ENCODE results near the gene INPP5B. TPM values are rescaled to one million over a fixed set of nuclear protein-coding genes. Genes with fewer than 3 reads are reported as not detected.

Gene INPP5B
- total RNA-seq, 2 experiments from 2014 or later = 27.7 to 29.1 TPM

DNA sequence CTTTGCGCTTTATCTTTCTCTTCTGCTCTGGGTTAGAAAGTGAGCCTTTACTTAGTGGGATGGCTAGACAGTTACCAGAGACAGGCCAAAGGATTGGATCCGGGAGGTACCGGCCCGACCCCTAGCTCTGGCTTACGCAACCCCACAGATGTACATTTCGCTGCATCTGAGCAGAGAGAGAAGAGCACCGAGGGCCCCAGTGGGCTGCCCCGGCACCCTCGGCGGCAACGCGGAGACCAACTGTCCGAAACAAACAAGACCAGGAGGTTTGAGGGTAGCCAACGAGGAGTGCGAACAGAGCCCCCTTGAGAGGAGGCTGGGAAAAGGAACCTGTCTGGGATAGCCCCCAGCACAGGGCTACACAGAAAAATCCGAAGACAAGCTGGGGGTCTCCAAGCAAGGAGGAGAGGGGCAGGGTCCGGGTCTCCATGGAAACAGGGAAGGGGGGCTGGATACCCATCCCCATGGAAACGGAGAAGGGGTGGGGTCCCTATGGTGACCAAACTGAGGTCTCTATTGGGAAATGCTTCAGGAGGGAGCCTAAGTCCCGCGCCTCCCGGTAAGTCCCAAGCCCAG, 87.8 kb downstream of the INPP5B start:
- H3K4me3 Mint-ChIP-seq = peak overlapping the region; percentile 82
- peak overlapping the region; percentile 96 for H3K27ac Mint-ChIP-seq
- TF ChIP-seq, protein P1, sequence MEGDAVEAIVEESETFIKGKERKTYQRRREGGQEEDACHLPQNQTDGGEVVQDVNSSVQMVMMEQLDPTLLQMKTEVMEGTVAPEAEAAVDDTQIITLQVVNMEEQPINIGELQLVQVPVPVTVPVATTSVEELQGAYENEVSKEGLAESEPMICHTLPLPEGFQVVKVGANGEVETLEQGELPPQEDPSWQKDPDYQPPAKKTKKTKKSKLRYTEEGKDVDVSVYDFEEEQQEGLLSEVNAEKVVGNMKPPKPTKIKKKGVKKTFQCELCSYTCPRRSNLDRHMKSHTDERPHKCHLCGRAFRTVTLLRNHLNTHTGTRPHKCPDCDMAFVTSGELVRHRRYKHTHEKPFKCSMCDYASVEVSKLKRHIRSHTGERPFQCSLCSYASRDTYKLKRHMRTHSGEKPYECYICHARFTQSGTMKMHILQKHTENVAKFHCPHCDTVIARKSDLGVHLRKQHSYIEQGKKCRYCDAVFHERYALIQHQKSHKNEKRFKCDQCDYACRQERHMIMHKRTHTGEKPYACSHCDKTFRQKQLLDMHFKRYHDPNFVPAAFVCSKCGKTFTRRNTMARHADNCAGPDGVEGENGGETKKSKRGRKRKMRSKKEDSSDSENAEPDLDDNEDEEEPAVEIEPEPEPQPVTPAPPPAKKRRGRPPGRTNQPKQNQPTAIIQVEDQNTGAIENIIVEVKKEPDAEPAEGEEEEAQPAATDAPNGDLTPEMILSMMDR (IDR thresholded peaks at IDR 0.05) = no peak
- CTCF ChIA-PET = interaction anchor here (0.6 to 4.5 kb wide), 38 partner anchors 8 to 1344 kb away, joined by 3 to 58 read pairs (median 6); partner anchors contain the start of genes C1orf122, CDCA8 and YRDC
- H3K36me3 Mint-ChIP-seq (ENCODE audit: low read depth) = peaks cover 15% of the 10 kb centered on the region
- peak; percentile 12 for DNase-seq
- H3K9me3 Mint-ChIP-seq = no peaks in the 10 kb centered on the region
- H3K27me3 Mint-ChIP-seq = no peaks in the 10 kb centered on the region
- intact Hi-C loops (cut with micrococcal nuclease) = loop anchor here (5.0 kb wide), 1 partner anchor 47 kb away; no protein-coding TSS in a partner anchor
- peaks cover 37% of the 10 kb centered on the region for H3K4me1 Mint-ChIP-seq (ENCODE audit: low read depth)
- peak; percentile 1 for ATAC-seq
- POLR2A ChIA-PET = interaction anchor here (0.9 to 2.6 kb wide), 12 partner anchors 8 to 169 kb away, joined by 3 to 28 read pairs (median 5); partner anchors contain the start of genes C1orf122, CDCA8 and YRDC

DNA sequence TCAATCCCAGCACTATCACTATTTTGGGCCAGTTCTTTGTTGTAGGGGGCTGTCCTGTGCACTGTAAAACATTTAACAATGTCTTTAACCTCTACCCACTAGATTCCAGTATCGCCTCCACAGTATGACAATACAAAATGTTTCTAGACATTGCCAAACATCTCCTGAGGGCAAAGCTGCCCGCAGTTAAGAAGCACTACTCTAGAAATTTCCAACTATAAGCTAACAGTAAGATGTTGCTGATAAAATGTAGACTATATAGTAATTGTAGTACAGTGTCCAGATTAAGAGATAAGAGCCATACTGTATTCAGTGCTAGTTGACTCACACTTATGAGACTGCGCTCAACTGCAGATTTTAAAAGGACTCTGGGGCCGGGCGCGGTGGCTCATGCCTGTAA, 92.4 kb downstream of the INPP5B start:
- H3K27ac Mint-ChIP-seq = no peak overlapping the region
- H3K36me3 Mint-ChIP-seq (ENCODE audit: low read depth) = peaks cover 26% of the 10 kb centered on the region
- DNase-seq (no peak), ATAC-seq (no peak)
- no peaks in the 10 kb centered on the region for H3K9me3 Mint-ChIP-seq
- H3K27me3 Mint-ChIP-seq = no peaks in the 10 kb centered on the region
- TF ChIP-seq, protein P1 (IDR thresholded peaks at IDR 0.05) = no peak
- CTCF ChIA-PET = interaction anchor here (1.3 kb wide), 1 partner anchor 32 kb away, joined by 3 read pairs; no protein-coding TSS in a partner anchor
- H3K4me1 Mint-ChIP-seq (ENCODE audit: low read depth) = peaks cover 41% of the 10 kb centered on the region
- intact Hi-C loops (cut with micrococcal nuclease) = loop anchor here (5.0 kb wide), 1 partner anchor 162 kb away; the partner anchor contains the start of gene CDCA8
- H3K4me3 Mint-ChIP-seq = no peak overlapping the region
- POLR2A ChIA-PET = no interaction called here

DNA sequence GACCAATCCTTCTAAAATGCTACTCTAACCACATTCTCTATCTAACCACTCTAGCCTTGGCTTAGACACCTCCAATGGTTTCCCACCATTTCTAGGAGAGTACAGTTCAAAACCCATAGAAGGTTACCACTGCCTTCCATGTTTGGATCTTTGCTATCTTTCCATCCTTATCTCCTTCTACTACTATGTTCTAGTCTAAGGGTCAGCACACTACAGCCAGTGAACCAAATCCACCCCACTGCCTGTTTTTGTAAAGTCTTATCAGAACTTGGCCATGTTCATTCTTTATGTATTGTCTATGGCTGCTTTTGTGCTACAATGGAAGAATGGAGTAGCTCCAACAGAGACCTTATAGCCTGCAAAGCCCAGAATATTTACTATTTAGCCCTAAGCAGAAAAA, 93.7 kb downstream of the INPP5B start:
- no peak overlapping the region for H3K4me3 Mint-ChIP-seq
- ChIA-PET CTCF (interaction anchor here (1.0 to 1.3 kb wide), 3 partner anchors 8 to 42 kb away, joined by 3 read pairs; no protein-coding TSS in a partner anchor), POLR2A (interaction anchor here (1.0 to 2.8 kb wide), 2 partner anchors 47 to 162 kb away, joined by 3 to 10 read pairs; a partner anchor contains a TSS)
- no peak for ATAC-seq
- peaks cover 42% of the 10 kb centered on the region for H3K4me1 Mint-ChIP-seq (ENCODE audit: low read depth)
- no peaks in the 10 kb centered on the region for H3K9me3 Mint-ChIP-seq
- intact Hi-C loops (cut with micrococcal nuclease) = loop anchor here (5.0 kb wide), 1 partner anchor 161 kb away; the partner anchor contains the start of gene CDCA8
- H3K36me3 Mint-ChIP-seq (ENCODE audit: low read depth) = peaks cover 27% of the 10 kb centered on the region
- no peaks in the 10 kb centered on the region for H3K27me3 Mint-ChIP-seq
- H3K27ac Mint-ChIP-seq = peak overlapping the region; percentile 36
- TF ChIP-seq, protein P1 (IDR thresholded peaks at IDR 0.05) = no peak
- DNase-seq = no peak

DNA sequence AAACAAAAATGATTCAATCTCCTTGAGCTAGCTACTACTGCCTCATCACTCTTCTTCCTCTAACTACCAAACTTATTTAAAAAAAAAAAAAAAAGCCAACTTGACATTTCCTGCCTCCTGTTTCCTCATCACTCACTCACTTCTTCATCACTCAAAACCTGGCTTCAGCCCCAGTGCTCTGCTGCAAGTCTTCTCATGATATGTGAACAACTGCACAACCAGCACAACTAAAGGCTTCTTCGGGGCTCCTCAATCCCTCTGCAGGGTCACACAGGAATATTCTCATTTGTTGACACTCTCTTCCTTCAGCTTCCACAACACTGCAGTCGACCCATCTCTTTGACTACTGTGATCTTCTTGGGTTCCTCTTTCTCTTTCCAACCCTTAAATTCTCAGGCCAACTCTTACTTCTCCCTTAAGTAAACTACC, 95.1 kb downstream of the INPP5B start:
- Mint-ChIP-seq H3K9me3 (no peaks in the 10 kb centered on the region), H3K36me3 (ENCODE audit: low read depth) (peaks cover 23% of the 10 kb centered on the region), H3K4me1 (ENCODE audit: low read depth) (peaks cover 38% of the 10 kb centered on the region), H3K27ac (no peak overlapping the region), H3K27me3 (no peaks in the 10 kb centered on the region), H3K4me3 (no peak overlapping the region)
- ChIA-PET CTCF (interaction anchor here (1.2 to 3.5 kb wide), 2 partner anchors 9 to 160 kb away, joined by 3 to 58 read pairs; partner anchors contain the start of genes CDCA8 and MTF1), POLR2A (interaction anchor here (0.8 to 2.8 kb wide), 5 partner anchors 8 to 161 kb away, joined by 3 to 10 read pairs (median 4); partner anchors contain the start of genes C1orf122 and MTF1)
- TF ChIP-seq, protein P1 (IDR thresholded peaks at IDR 0.05) = no peak
- intact Hi-C loops (cut with micrococcal nuclease) = loop anchor here (5.0 kb wide), 1 partner anchor 159 kb away; the partner anchor contains the start of gene CDCA8
- DNase-seq = no peak
- ATAC-seq = peak; percentile 47
